ENCODE measurements around the gene PHF13.

Gene PHF13

DNA sequence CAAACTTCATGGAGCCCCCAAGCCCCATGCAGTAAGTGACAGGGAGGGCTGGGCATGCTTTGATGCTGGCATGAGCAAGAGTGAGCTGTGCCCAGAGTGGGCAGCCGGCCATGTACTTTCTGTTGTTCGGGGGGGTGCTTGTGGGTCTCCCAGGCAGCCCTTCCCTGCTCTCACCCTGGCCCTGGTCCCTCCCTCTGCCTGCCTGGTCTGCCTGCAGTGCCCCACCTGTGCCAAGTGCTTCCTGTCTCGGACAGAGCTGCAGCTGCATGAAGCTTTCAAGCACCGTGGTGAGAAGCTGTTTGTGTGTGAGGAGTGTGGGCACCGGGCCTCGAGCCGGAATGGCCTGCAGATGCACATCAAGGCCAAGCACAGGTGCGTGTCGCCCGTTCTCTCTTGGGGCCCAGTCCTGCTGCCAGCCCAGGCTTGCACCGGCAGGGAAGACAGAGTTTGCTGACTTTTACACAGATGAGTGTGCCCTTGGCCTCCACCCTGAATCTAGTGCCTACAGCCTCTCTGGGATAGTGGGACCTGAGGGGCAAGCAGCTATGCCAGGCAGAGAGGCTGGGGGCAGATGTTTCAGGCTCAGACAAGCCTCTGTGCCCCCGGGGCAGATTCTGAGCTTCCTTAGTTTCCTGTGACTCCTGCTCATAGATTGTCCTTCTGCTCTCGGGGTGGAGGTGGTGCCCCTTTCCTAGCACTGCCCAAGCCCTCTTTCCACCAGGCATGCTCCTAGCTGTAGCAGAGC, 26.1 kb upstream of the PHF13 start:
- H3K4me1 ChIP-seq (ENCODE audit: control insufficient read depth, insufficient read depth, low read length, unreplicated experiment), result no peaks in the 10 kb centered on the region
- no peak overlapping the region for H2AFZ ChIP-seq (ENCODE audit: low read length, unreplicated experiment)
- H3K27ac ChIP-seq (ENCODE audit: low read depth, low read length), result no peak overlapping the region
- no peak overlapping the region for H3K4me3 ChIP-seq (ENCODE audit: low read depth, low read length)
- no peaks in the 10 kb centered on the region for H3K79me2 ChIP-seq (ENCODE audit: control insufficient read depth, insufficient read depth, low read length, unreplicated experiment)
- H3K36me3 ChIP-seq (ENCODE audit: insufficient read depth, low read length), result no peaks in the 10 kb centered on the region
- H3K27me3 ChIP-seq (ENCODE audit: insufficient read depth, low read length), result no peaks in the 10 kb centered on the region

DNA sequence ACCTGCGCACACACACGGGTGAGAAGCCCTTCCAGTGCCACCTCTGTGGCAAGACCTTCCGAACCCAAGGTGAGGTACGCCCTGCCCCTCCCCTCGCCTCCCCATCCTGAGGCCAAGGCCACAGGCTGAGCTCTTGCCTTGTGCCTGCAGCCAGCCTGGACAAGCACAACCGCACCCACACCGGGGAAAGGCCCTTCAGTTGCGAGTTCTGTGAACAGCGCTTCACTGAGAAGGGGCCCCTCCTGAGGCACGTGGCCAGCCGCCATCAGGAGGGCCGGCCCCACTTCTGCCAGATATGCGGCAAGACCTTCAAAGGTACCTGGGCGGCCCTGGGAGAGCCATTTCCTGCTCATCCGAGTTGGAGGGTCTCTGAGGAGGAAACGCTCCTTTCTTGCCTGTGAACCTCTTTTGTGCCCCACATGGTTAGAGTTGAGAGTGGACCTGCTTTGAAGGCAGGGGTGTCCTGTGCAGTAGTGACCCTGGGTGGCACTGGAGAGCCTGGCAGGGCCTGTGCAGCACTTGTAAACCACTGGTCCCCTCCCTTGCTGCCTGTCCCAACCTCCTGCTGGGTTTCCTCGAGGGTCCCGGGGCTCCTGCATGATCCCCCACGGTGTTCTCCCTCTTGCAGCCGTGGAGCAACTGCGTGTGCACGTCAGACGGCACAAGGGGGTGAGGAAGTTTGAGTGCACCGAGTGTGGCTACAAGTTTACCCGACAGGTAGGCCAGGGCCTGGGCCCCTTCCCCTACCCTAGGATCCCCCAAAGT, 25.2 kb upstream of the PHF13 start:
- H3K27me3 ChIP-seq (ENCODE audit: insufficient read depth, low read length), result no peaks in the 10 kb centered on the region
- H3K4me1 ChIP-seq (ENCODE audit: control insufficient read depth, insufficient read depth, low read length, unreplicated experiment), result no peaks in the 10 kb centered on the region
- no peaks in the 10 kb centered on the region for H3K36me3 ChIP-seq (ENCODE audit: insufficient read depth, low read length)
- H2AFZ ChIP-seq (ENCODE audit: low read length, unreplicated experiment), result no peak overlapping the region
- peaks cover 3% of the 10 kb centered on the region for H3K79me2 ChIP-seq (ENCODE audit: control insufficient read depth, insufficient read depth, low read length, unreplicated experiment)
- H3K27ac ChIP-seq (ENCODE audit: low read depth, low read length), result no peak overlapping the region
- no peak overlapping the region for H3K4me3 ChIP-seq (ENCODE audit: low read depth, low read length)

DNA sequence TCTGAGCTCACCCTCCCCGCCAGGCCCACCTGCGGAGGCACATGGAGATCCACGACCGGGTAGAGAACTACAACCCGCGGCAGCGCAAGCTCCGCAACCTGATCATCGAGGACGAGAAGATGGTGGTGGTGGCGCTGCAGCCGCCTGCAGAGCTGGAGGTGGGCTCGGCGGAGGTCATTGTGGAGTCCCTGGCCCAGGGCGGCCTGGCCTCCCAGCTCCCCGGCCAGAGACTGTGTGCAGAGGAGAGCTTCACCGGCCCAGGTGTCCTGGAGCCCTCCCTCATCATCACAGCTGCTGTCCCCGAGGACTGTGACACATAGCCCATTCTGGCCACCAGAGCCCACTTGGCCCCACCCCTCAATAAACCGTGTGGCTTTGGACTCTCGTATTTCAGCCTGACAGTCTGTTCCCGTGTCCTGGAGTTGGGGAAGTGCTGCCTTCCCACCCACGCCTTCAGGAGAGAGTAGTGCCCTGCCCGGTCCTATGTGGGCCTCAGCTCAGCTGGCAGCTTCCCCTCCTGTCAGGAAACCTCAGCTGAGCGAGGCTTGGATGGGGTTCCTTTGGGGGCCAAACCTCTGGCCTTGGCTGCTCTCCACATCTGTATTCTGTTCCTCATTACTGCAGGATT, 24.5 kb upstream of the PHF13 start:
- H3K79me2 ChIP-seq (ENCODE audit: control insufficient read depth, insufficient read depth, low read length, unreplicated experiment), result peaks cover 3% of the 10 kb centered on the region
- H3K4me1 ChIP-seq (ENCODE audit: control insufficient read depth, insufficient read depth, low read length, unreplicated experiment), result no peaks in the 10 kb centered on the region
- H3K4me3 ChIP-seq (ENCODE audit: low read depth, low read length), result no peak overlapping the region
- H3K27me3 ChIP-seq (ENCODE audit: insufficient read depth, low read length), result no peaks in the 10 kb centered on the region
- no peak overlapping the region for H2AFZ ChIP-seq (ENCODE audit: low read length, unreplicated experiment)
- peaks cover 6% of the 10 kb centered on the region; the same call in 1 of the 2 replicates for H3K36me3 ChIP-seq (ENCODE audit: insufficient read depth, low read length)
- no peak overlapping the region for H3K27ac ChIP-seq (ENCODE audit: low read depth, low read length)

DNA sequence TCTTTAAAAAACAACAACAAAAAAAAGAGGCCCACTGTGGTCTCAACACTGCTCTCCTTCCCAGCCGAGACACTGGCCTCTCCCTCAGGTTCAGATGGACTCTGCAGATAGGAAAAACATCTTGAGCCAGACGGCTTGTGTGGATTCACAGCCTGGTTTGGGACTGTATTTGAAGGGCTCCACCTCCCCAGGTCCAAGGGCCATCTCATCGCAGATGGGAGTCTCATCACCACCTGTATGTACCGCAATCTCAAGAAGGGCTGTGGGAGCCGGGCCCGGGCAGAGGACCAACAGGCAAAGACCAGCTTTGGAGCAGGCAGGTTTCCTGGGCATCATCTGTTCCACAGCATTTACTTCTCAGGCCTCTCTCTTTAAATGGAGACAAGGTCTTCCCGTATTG, 23.5 kb upstream of the PHF13 start:
- H3K4me1 ChIP-seq (ENCODE audit: control insufficient read depth, insufficient read depth, low read length, unreplicated experiment), result no peaks in the 10 kb centered on the region
- H3K79me2 ChIP-seq (ENCODE audit: control insufficient read depth, insufficient read depth, low read length, unreplicated experiment), result peaks cover 3% of the 10 kb centered on the region
- H3K36me3 ChIP-seq (ENCODE audit: insufficient read depth, low read length), result peaks cover 7% of the 10 kb centered on the region; the same call in 1 of the 2 replicates
- no peak overlapping the region for H2AFZ ChIP-seq (ENCODE audit: low read length, unreplicated experiment)
- H3K4me3 ChIP-seq (ENCODE audit: low read depth, low read length), result no peak overlapping the region
- H3K27me3 ChIP-seq (ENCODE audit: insufficient read depth, low read length), result no peaks in the 10 kb centered on the region
- no peak overlapping the region for H3K27ac ChIP-seq (ENCODE audit: low read depth, low read length)

DNA sequence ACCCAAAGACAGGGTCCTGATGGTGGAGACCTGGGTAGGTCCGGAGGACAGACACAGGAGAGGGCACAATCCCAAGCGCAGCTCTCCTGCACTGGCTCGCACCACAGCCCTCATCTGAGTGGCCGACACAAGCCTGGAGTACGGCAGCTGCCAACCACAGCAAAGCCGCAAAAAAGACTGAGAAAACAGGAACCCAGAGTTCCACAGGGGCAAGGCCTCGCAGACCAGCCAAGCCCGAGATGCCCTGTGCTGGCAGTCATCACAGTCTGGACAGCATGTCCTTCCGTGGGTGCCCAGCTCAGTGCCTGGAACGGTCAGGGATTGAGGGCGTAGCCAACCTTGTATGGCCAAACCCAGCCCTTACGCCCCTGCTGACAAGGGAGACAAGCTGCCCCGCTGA, 22.3 kb upstream of the PHF13 start:
- Histone ChIP-seq H3K4me1 (ENCODE audit: control insufficient read depth, insufficient read depth, low read length, unreplicated experiment) (no peaks in the 10 kb centered on the region), H3K4me3 (ENCODE audit: low read depth, low read length) (no peak overlapping the region), H2AFZ (ENCODE audit: low read length, unreplicated experiment) (no peak overlapping the region), H3K36me3 (ENCODE audit: insufficient read depth, low read length) (peaks cover 7% of the 10 kb centered on the region; the same call in 1 of the 2 replicates), H3K79me2 (ENCODE audit: control insufficient read depth, insufficient read depth, low read length, unreplicated experiment) (peaks cover 11% of the 10 kb centered on the region), H3K27me3 (ENCODE audit: insufficient read depth, low read length) (no peaks in the 10 kb centered on the region), H3K27ac (ENCODE audit: low read depth, low read length) (no peak overlapping the region)

DNA sequence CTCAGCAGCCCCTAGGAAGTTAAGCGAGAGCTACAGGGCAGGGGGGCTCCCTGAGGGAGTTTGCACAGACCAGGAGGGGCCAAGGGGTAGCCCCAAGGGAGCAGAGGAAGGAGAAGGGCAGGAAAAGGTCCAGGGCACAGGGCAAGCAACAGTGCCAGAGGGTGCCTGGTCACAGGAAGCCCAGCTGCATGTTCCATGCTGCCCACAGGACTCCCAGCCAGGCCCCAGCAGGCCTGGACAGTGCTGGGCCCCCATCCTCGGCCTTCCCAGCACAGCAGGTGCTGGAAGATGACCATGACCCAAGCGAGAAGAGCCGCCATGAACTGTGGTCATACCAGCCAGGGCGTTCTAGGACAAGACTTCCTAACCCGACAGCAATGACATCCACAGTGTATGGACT, 21.9 kb upstream of the PHF13 start:
- Histone ChIP-seq H2AFZ (ENCODE audit: low read length, unreplicated experiment) (no peak overlapping the region), H3K79me2 (ENCODE audit: control insufficient read depth, insufficient read depth, low read length, unreplicated experiment) (peaks cover 16% of the 10 kb centered on the region), H3K27me3 (ENCODE audit: insufficient read depth, low read length) (no peaks in the 10 kb centered on the region), H3K27ac (ENCODE audit: low read depth, low read length) (no peak overlapping the region), H3K4me3 (ENCODE audit: low read depth, low read length) (no peak overlapping the region), H3K36me3 (ENCODE audit: insufficient read depth, low read length) (peaks cover 7% of the 10 kb centered on the region; the same call in 1 of the 2 replicates), H3K4me1 (ENCODE audit: control insufficient read depth, insufficient read depth, low read length, unreplicated experiment) (no peaks in the 10 kb centered on the region)

DNA sequence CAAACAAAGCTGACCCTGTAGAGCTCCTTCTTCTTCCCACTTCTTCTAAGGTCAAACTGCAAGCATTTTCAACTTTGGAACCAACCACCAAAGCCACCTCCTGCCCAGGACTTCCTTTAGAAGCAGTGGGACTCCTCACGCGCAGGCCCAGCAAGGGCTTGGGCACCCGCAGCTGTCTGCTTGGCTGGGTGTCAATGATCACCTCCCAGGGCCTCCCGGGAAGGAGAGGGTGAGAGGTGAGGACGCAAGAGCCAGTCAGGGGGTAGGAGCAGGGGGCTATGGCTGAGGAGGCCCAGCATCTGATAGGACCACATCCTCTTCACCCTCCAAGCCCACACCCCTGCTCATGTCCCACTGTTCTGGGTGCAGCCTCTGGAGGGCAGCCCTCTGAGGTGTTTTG, 21.1 kb upstream of the PHF13 start:
- Histone ChIP-seq H3K4me3 (ENCODE audit: low read depth, low read length) (no peak overlapping the region), H3K27ac (ENCODE audit: low read depth, low read length) (no peak overlapping the region), H3K36me3 (ENCODE audit: insufficient read depth, low read length) (peaks cover 11% of the 10 kb centered on the region; the same call in 1 of the 2 replicates), H3K4me1 (ENCODE audit: control insufficient read depth, insufficient read depth, low read length, unreplicated experiment) (peaks cover 5% of the 10 kb centered on the region), H2AFZ (ENCODE audit: low read length, unreplicated experiment) (no peak overlapping the region), H3K79me2 (ENCODE audit: control insufficient read depth, insufficient read depth, low read length, unreplicated experiment) (peaks cover 24% of the 10 kb centered on the region), H3K27me3 (ENCODE audit: insufficient read depth, low read length) (no peaks in the 10 kb centered on the region)

DNA sequence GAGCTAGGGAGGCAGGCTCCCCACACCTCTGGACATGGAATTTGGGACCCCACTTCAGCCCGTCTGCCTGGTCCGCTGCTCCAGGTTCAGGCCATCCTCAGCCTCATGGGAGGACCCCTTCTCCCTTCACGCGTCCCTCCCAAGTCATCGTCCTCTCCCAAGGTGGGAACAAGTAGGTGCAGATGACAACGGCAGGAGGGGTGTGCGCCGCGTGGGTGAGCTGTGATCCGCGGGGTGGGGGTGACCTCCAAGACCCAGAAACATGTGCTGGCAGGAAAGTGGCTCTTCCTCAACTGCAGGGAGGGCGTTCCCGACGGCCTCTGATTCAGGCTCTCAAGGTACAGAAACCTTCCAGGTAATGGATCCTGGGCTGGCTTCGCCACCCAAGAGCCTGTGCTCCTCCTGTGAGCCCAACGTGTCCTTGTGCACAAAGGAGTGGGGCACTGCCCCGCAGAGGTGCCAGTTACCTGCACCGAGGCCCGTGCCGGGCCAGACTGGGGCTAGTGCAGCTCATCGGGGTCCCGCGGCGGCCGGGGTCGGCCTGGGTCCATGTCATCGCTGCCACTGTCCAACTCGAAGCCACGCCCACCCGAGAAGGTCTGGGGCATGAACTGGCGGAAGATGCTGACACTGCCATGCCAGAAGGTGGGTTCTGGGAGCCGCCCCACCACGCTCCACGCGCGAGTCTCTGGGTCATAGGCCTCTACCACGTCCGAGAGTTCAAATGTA, 20.5 kb upstream of the PHF13 start:
- Histone ChIP-seq H3K27me3 (ENCODE audit: insufficient read depth, low read length) (no peaks in the 10 kb centered on the region), H3K36me3 (ENCODE audit: insufficient read depth, low read length) (peaks cover 11% of the 10 kb centered on the region; the same call in 1 of the 2 replicates), H2AFZ (ENCODE audit: low read length, unreplicated experiment) (no peak overlapping the region), H3K79me2 (ENCODE audit: control insufficient read depth, insufficient read depth, low read length, unreplicated experiment) (peaks cover 30% of the 10 kb centered on the region), H3K27ac (ENCODE audit: low read depth, low read length) (no peak overlapping the region), H3K4me3 (ENCODE audit: low read depth, low read length) (no peak overlapping the region), H3K4me1 (ENCODE audit: control insufficient read depth, insufficient read depth, low read length, unreplicated experiment) (peaks cover 9% of the 10 kb centered on the region)

DNA sequence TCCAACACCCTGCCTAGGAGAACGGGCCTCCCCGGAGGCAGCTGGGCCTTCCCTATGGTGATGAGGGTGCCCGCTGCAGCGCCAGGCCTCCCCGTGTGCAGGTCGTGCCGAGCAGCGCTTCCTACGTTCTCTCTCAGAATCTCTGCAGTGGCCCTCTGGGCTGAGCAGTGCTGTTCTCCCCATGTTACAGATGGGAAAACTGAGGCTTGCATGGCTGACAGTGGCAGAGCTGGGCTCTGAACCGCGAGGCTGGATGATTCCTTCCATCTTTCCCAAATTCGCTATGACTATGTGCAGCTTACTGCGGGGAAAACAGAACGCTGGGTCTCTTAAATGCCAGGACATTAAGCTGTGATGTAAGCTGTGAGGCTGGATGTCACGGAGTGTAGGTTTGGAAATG, 19.7 kb upstream of the PHF13 start:
- Histone ChIP-seq H3K4me3 (ENCODE audit: low read depth, low read length) (no peak overlapping the region), H3K79me2 (ENCODE audit: control insufficient read depth, insufficient read depth, low read length, unreplicated experiment) (peaks cover 34% of the 10 kb centered on the region), H3K27me3 (ENCODE audit: insufficient read depth, low read length) (no peaks in the 10 kb centered on the region), H2AFZ (ENCODE audit: low read length, unreplicated experiment) (no peak overlapping the region), H3K4me1 (ENCODE audit: control insufficient read depth, insufficient read depth, low read length, unreplicated experiment) (peaks cover 12% of the 10 kb centered on the region), H3K27ac (ENCODE audit: low read depth, low read length) (no peak overlapping the region), H3K36me3 (ENCODE audit: insufficient read depth, low read length) (peaks cover 11% of the 10 kb centered on the region; the same call in 1 of the 2 replicates)

DNA sequence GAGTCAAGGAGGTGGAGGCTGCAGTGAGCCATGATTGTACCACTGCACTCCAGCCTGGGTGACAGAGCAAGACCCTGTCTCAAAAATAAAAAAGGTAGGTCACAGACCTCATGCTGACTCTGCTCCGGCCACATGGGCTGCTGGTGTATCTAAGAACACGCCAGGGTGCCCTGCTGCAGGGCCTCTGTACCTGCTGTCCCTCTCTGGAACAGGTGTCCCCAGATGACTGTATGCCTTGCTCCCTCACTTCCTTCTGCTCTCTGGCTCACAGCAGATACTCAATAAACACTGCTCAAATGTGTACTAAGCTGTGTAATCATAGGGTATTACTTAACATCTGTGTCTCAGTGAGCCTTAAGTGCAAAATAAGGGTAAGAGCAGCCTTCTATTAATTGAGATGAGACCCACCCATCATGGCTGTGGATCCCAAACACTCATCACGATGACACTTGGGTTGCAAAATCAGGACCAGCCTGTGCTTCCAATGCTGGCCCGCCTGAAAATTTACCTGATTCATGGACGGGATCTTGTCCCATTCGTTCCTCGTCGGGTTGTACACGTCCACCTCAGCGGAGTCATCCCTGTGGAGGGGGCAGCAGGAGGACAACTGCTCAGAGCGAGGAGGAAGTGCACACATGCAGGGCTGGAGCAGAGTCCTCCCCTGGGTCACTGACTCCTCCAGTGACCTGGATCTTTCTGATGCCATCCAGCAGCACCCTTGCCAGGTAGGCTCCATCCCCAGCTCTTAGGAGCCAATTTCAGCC, 18.4 kb upstream of the PHF13 start:
- peaks cover 19% of the 10 kb centered on the region for H3K4me1 ChIP-seq (ENCODE audit: control insufficient read depth, insufficient read depth, low read length, unreplicated experiment)
- H3K4me3 ChIP-seq (ENCODE audit: low read depth, low read length), result no peak overlapping the region
- H2AFZ ChIP-seq (ENCODE audit: low read length, unreplicated experiment), result no peak overlapping the region
- peaks cover 11% of the 10 kb centered on the region; the same call in 1 of the 2 replicates for H3K36me3 ChIP-seq (ENCODE audit: insufficient read depth, low read length)
- H3K79me2 ChIP-seq (ENCODE audit: control insufficient read depth, insufficient read depth, low read length, unreplicated experiment), result peaks cover 47% of the 10 kb centered on the region
- H3K27me3 ChIP-seq (ENCODE audit: insufficient read depth, low read length), result no peaks in the 10 kb centered on the region
- H3K27ac ChIP-seq (ENCODE audit: low read depth, low read length), result no peak overlapping the region
